Right cardiac atrium (tissue), 5 donors: ENCODE measurements around the gene MORN5. TPM values are rescaled to one million over a fixed set of nuclear protein-coding genes. Genes with fewer than 3 reads are reported as not detected.

Experiments used
- ATAC-seq, 2 donors: fragments of 200-7000 bp; cut with Tn5 transposase; one replicate each; pipeline versions ENCODE4 v1.8.0 to v1.9.1; 2020; ENCODE audit warnings: moderate library complexity in 2 of 2, mild to moderate bottlenecking in 1 of 2
- DNase-seq, 3 donors: peaks; one replicate each; pipeline ENCODE4 v3.0.0-alpha.2; 2020
- H3K27ac ChIP-seq: one replicate; pipeline ENCODE4 v1.5.1; 2013; ENCODE audit warnings: mild to moderate bottlenecking, low read length, control low read depth, moderate library complexity
- H3K27me3 ChIP-seq: one replicate; pipeline ENCODE4 v1.6.1; 2013; ENCODE audit not compliant: control insufficient read depth, insufficient read depth
- H3K4me1 ChIP-seq: one replicate; pipeline ENCODE4 v1.6.1; 2013; ENCODE audit warnings: low read length; ENCODE audit not compliant: control insufficient read depth, insufficient read depth
- H3K4me3 ChIP-seq: one replicate; pipeline ENCODE4 v1.5.1; 2013; ENCODE audit warnings: low read length, control low read depth
- H3K9me3 ChIP-seq: one replicate; pipeline ENCODE4 v1.6.1; 2013; ENCODE audit warnings: low read length; ENCODE audit not compliant: control insufficient read depth
- whole genome bisulfite sequencing: extraction: QIAGEN DNeasy Blood & Tissue Kit; methylation state at CpG from one replicate; pipeline ENCODE4 v1.1.7; 2013; 5-methylcytosine and 5-hydroxymethylcytosine counted together
- intact Hi-C, 4 donors: fragments of 100-400 bp; cut with DNase I; formaldehyde crosslinking; loops; one replicate each; pipeline versions ENCODE4 v1.11.0 to v1.14.0; 2022 to 2023
- polyA plus RNA-seq: library from polyadenylated mRNA; stranded (reverse); fragments of 200-250 nt; gene quantifications from one replicate; pipeline ENCODE4 v1.2.3, GENCODE V29; 2013
- total RNA-seq, 4 donors: library from RNA; stranded (reverse); fragmentation: NEBNext Ultra II Directional; extraction: Animal tissue kit (Norgen Biotek cat#: 25700); gene quantifications; one replicate each; pipeline ENCODE4 v1.2.1, GENCODE V29; 2021
- donor health status: healthy with polysubstance abuse.
- donor health status: DM: no; HTN: yes; CAD: no.
- donor health status: DM: no; HTN: no; CAD: no.
- donor health status: DM: no; HTN: yes; CAD: no; lungs with severe emphysema.
- donor health status: DM: yes; HTN: yes; CAD: no.

The MORN5 gene
- total and polyA plus RNA-seq, 5 donors, result 0.25 TPM; not detected in 4

GRCh38 chr9:122216798-122217418 lies 57.2 kb downstream of the MORN5 start:
- DNase-seq, result no peak
- intact Hi-C loops, result no loop called here

GRCh38 chr9:122217640-122218039 lies 57.9 kb downstream of the MORN5 start:
- ATAC-seq (no peak), DNase-seq (no peak)
- Histone ChIP-seq H3K4me3 (no peak overlapping the region), H3K9me3 (no peaks in the 10 kb centered on the region), H3K27ac (no peak overlapping the region), H3K4me1 (peaks cover 6% of the 10 kb centered on the region), H3K27me3 (no peaks in the 10 kb centered on the region)
- intact Hi-C loops, result no loop called here
- WGBS, result 51% methylated on average over 4 of the region's 4 CpGs

More at GRCh38 chr9:122216798-122217418, 57.2 kb downstream of the MORN5 start:
- Histone ChIP-seq H3K4me3 (no peak overlapping the region), H3K27me3 (no peaks in the 10 kb centered on the region), H3K4me1 (peaks cover 6% of the 10 kb centered on the region), H3K9me3 (no peaks in the 10 kb centered on the region), H3K27ac (no peak overlapping the region)
- no peak for ATAC-seq
- WGBS, result 45% methylated on average over 35 of the region's 35 CpGs

- no peak for ATAC-seq
- Histone ChIP-seq H3K4me1 (peaks cover 6% of the 10 kb centered on the region), H3K4me3 (no peak overlapping the region), H3K27me3 (no peaks in the 10 kb centered on the region), H3K9me3 (no peaks in the 10 kb centered on the region), H3K27ac (no peak overlapping the region)
- 46% methylated on average over 11 of the region's 11 CpGs for WGBS
- intact Hi-C loops, result no loop called here
- no peak for DNase-seq
These were observed 58.6 kb downstream of the MORN5 start for GRCh38 chr9:122218071-122218934.

GRCh38 chr9:122218935-122219855 lies 59.5 kb downstream of the MORN5 start:
- peaks cover 6% of the 10 kb centered on the region for H3K4me1 ChIP-seq
- H3K4me3 ChIP-seq, result peak overlapping the region; percentile 1
- intact Hi-C loops, result no loop called here
- no peak overlapping the region for H3K27ac ChIP-seq
- no peaks in the 10 kb centered on the region for H3K9me3 ChIP-seq
- WGBS, result 9% methylated on average over 59 of the region's 59 CpGs
- H3K27me3 ChIP-seq, result no peaks in the 10 kb centered on the region
- DNase-seq (no peak), ATAC-seq (peak in 1 of 2 donors; percentile 22)

- Histone ChIP-seq H3K4me1 (peaks cover 6% of the 10 kb centered on the region), H3K27ac (no peak overlapping the region), H3K4me3 (peak overlapping the region; percentile 1), H3K9me3 (no peaks in the 10 kb centered on the region), H3K27me3 (no peaks in the 10 kb centered on the region)
- 21% methylated on average over 57 of the region's 57 CpGs for WGBS
- DNase-seq (peak in 1 of 3 donors; percentile 51), ATAC-seq (no peak)
- intact Hi-C loops, result no loop called here
These were observed 60.4 kb downstream of the MORN5 start for GRCh38 chr9:122219856-122220672.

GRCh38 chr9:122220673-122221182 lies 61.0 kb downstream of the MORN5 start:
- H3K4me3 ChIP-seq, result no peak overlapping the region
- peaks cover 6% of the 10 kb centered on the region for H3K4me1 ChIP-seq
- intact Hi-C loops, result no loop called here
- DNase-seq (no peak), ATAC-seq (no peak)
- H3K27me3 ChIP-seq, result no peaks in the 10 kb centered on the region
- no peak overlapping the region for H3K27ac ChIP-seq
- H3K9me3 ChIP-seq, result no peaks in the 10 kb centered on the region
- WGBS, result 33% methylated on average over 18 of the region's 18 CpGs

- no peaks in the 10 kb centered on the region for H3K27me3 ChIP-seq
- DNase-seq, result no peak
- peaks cover 6% of the 10 kb centered on the region for H3K4me1 ChIP-seq
- H3K9me3 ChIP-seq, result no peaks in the 10 kb centered on the region
- ATAC-seq, result no peak
- H3K27ac ChIP-seq, result no peak overlapping the region
- WGBS, result 22% methylated on average over 27 of the region's 27 CpGs
- H3K4me3 ChIP-seq, result no peak overlapping the region
- intact Hi-C loops, result no loop called here
These were observed 61.6 kb downstream of the MORN5 start for GRCh38 chr9:122221183-122221811.

GRCh38 chr9:122222791-122223190 lies 63.1 kb downstream of the MORN5 start:
- WGBS, result 32% methylated on average over 5 of the region's 5 CpGs
- ATAC-seq (no peak), DNase-seq (no peak)
- intact Hi-C loops, result no loop called here
- no peak overlapping the region for H3K27ac ChIP-seq
- no peak overlapping the region for H3K4me3 ChIP-seq
- H3K27me3 ChIP-seq, result no peaks in the 10 kb centered on the region
- H3K4me1 ChIP-seq, result peaks cover 6% of the 10 kb centered on the region
- H3K9me3 ChIP-seq, result no peaks in the 10 kb centered on the region

GRCh38 chr9:122223435-122223834 lies 63.7 kb downstream of the MORN5 start:
- Histone ChIP-seq H3K27me3 (no peaks in the 10 kb centered on the region), H3K4me3 (no peak overlapping the region), H3K27ac (no peak overlapping the region), H3K9me3 (no peaks in the 10 kb centered on the region), H3K4me1 (peaks cover 6% of the 10 kb centered on the region)
- ATAC-seq (no peak), DNase-seq (no peak)
- intact Hi-C loops, result no loop called here
- WGBS, result 80% methylated on average over 5 of the region's 5 CpGs
